Thyroid gland (tissue), 4 donors: ENCODE results near the gene CYP2S1. TPM values are rescaled to one million over a fixed set of nuclear protein-coding genes. Genes with fewer than 3 reads are reported as not detected.

ENCODE experiments used
- DNase-seq, 2 donors: peaks; one replicate each; pipeline ENCODE4 v3.0.0-alpha.2; 2019
- H3K27ac ChIP-seq, 3 donors: fragments of 200-600 bp; sonication (generic); 1 replicate in 2 of 3; 2 replicates in 1 of 3; pipeline ENCODE4 v1.5.1; 2016 to 2019; ENCODE audit warnings: mild to moderate bottlenecking in 1 of 3, moderate library complexity in 1 of 3
- H3K27me3 ChIP-seq: fragments of 200-600 bp; sonication (generic); one replicate; pipeline ENCODE4 v1.5.1; 2019
- H3K36me3 ChIP-seq, 2 donors: fragments of 200-600 bp; sonication (generic); one replicate each; pipeline ENCODE4 v1.5.1; 2016 to 2019
- H3K4me1 ChIP-seq, 2 donors: fragments of 200-600 bp; sonication (generic); one replicate each; pipeline ENCODE4 v1.5.1; 2017 to 2019
- H3K4me3 ChIP-seq, 3 donors: fragments of 200-600 bp; sonication (generic); replicated peaks in 1 of 3; 1 replicate in 2 of 3; 2 replicates in 1 of 3; pipeline ENCODE4 v1.5.1; 2016; ENCODE audit warnings: mild to moderate bottlenecking in 1 of 3
- H3K9me3 ChIP-seq: fragments of 200-600 bp; sonication (generic); one replicate; pipeline ENCODE4 v1.5.1; 2017
- POLR2A ChIP-seq, 2 donors: fragments of 450-650 bp; IDR thresholded peaks; one replicate each; pipeline ENCODE4 v1.6.1; 2017; ENCODE audit warnings: antibody characterized with exemption in 2 of 2, mild to moderate bottlenecking in 2 of 2, moderate library complexity in 1 of 2
- WGBS, 2 donors: methylation state at CpG; one replicate each; pipeline ENCODE4 v1.1.5; 2017; 5-methylcytosine and 5-hydroxymethylcytosine counted together
- intact Hi-C: fragments of 100-400 bp; cut with DNase I; formaldehyde crosslinking; loops from one replicate; pipeline ENCODE4 v1.15.1; 2023
- total RNA-seq, 4 donors: library from RNA; depleted of rRNA; stranded (reverse); fragments of >200 nt; gene quantifications; one replicate each; pipeline ENCODE4 v1.2.3, GENCODE V29; 2016
- TF ChIP-seq, protein P1 (sequence below), 6 experiments: fragments of 200-600 bp in 3 of 6; fragments of 450-650 bp in 3 of 6; sonication (generic) in 3 of 6; IDR thresholded peaks; one replicate each; pipeline ENCODE4 v1.5.1; 2016 to 2019; ENCODE audit warnings: antibody characterized with exemption in 6 of 6, mild to moderate bottlenecking in 2 of 6, inconsistent platforms in 1 of 6, moderate library complexity in 1 of 6

The CYP2S1 gene
- total RNA-seq, 4 donors from 2014 or later = 1.0 to 2.3 (median 1.0) TPM; not detected in 1

DNA sequence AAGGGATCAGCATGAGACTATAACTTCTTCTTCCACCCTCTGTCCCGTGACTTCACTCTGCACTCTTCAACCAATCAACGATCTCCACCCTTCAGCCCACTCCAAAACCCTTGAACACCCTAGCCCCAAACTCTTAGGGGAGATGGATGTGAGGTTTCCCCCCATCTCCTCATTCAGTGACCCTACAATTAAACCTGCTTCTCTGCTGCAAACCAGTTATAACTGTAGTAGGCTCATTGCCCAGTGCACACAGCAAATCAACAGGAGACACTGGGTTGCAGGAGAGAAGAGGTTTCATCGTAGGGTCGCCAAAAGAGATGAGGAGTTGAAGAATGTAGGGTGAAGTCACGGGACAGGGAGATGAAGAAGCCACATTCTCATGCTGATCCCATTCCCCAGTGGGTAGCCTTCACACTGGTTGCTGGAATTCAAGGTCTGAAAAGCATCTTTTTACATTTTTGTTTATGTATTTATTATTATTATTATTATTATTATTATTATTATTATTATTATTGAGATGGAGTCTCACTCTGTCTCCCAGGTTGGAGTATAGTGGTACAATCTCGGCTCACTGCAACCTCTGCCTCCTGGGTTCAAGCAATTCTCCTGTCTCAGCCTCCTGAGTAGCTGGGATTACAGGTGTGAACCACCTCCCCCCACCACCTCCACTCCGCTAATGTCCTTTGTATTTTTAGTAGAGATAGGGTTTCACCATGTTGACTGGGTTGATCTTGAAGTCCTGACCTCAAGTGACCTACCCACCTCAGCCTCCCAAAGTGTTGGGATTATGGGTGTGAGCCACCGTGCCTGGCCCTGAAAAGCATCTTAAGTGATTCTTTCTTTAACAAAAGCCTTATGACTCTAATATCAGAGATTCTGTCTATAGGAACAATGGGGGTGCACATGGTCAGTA lies 5.8 kb upstream of the CYP2S1 start:
- H3K4me1 ChIP-seq = no peaks in the 10 kb centered on the region
- no peak for TF ChIP-seq POLR2A (IDR thresholded peaks at IDR 0.05)
- TF ChIP-seq, protein P1, sequence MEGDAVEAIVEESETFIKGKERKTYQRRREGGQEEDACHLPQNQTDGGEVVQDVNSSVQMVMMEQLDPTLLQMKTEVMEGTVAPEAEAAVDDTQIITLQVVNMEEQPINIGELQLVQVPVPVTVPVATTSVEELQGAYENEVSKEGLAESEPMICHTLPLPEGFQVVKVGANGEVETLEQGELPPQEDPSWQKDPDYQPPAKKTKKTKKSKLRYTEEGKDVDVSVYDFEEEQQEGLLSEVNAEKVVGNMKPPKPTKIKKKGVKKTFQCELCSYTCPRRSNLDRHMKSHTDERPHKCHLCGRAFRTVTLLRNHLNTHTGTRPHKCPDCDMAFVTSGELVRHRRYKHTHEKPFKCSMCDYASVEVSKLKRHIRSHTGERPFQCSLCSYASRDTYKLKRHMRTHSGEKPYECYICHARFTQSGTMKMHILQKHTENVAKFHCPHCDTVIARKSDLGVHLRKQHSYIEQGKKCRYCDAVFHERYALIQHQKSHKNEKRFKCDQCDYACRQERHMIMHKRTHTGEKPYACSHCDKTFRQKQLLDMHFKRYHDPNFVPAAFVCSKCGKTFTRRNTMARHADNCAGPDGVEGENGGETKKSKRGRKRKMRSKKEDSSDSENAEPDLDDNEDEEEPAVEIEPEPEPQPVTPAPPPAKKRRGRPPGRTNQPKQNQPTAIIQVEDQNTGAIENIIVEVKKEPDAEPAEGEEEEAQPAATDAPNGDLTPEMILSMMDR (IDR thresholded peaks at IDR 0.05) = no peak
- H3K9me3 ChIP-seq = no peaks in the 10 kb centered on the region
- no peaks in the 10 kb centered on the region for H3K36me3 ChIP-seq
- no peak overlapping the region for H3K4me3 ChIP-seq
- intact Hi-C loops = no loop called here
- H3K27ac ChIP-seq = no peak overlapping the region
- WGBS, 2 donors = 72 to 73% methylated on average over 8 of the region's 8 CpGs
- no peaks in the 10 kb centered on the region for H3K27me3 ChIP-seq
- no peak for DNase-seq

DNA sequence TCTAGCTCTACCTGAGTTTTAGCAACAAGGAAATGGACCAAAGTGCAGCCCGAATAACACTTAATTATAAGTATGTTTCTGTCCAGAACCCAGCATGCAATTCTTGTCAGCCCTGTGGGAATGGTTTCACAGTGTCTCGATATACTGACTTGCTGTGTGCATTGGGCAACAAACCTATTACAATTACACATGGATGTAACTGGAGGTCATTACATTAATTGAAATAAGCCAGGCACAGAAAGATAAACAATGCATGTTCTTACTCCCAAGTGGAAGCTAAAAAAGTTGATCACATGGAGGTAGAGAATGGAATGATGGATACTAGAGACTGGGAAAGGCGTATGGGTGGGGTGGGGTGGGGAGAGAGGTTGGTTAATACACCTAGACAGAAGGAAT lies 5.1 kb upstream of the CYP2S1 start:
- Histone ChIP-seq H3K27ac (no peak overlapping the region), H3K27me3 (no peaks in the 10 kb centered on the region), H3K9me3 (no peaks in the 10 kb centered on the region), H3K36me3 (no peaks in the 10 kb centered on the region), H3K4me1 (no peaks in the 10 kb centered on the region), H3K4me3 (no peak overlapping the region)
- no peak for DNase-seq
- intact Hi-C loops = no loop called here
- no peak for TF ChIP-seq POLR2A (IDR thresholded peaks at IDR 0.05)
- TF ChIP-seq, protein P1 (IDR thresholded peaks at IDR 0.05) = no peak
- WGBS, 2 donors = 76 to 77% methylated on average over 3 of the region's 3 CpGs

DNA sequence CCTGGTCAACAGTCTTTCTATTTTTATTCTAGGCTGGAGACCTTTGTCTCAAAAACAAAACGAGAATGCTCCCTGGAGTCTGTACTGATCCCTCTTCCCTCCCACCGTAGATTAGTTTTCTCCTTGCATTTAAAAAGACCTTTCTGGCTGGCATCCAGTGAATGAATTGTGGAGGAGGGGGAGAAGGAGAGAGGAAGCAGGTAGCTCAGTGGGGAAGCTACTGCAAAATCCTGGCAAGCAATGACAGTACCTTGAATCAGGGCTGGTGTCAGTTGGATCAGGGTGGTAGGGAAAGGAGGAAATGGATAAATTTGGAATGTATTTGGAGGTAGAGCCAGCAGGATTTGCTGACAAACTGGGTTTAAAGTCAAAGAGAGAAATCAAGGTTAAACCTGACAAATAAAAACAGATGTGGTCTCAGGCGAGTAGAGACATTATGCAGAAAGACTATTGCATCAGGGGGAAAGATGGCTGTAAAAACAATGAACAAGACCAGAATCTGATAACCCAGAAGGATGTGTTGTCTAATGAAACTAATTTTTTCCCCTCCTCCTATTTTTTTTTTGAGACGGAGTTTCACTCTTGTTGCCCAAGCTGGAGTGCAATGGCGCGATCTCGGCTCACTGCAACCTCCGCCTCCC lies 3.5 kb upstream of the CYP2S1 start:
- 51 to 59% methylated on average over 8 of the region's 8 CpGs for WGBS, 2 donors
- no peak for TF ChIP-seq POLR2A (IDR thresholded peaks at IDR 0.05)
- TF ChIP-seq, protein P1 (IDR thresholded peaks at IDR 0.05) = no peak
- Histone ChIP-seq H3K27ac (no peak overlapping the region), H3K4me3 (no peak overlapping the region), H3K4me1 (no peaks in the 10 kb centered on the region), H3K9me3 (no peaks in the 10 kb centered on the region), H3K36me3 (no peaks in the 10 kb centered on the region), H3K27me3 (no peaks in the 10 kb centered on the region)
- no peak for DNase-seq
- intact Hi-C loops = no loop called here

DNA sequence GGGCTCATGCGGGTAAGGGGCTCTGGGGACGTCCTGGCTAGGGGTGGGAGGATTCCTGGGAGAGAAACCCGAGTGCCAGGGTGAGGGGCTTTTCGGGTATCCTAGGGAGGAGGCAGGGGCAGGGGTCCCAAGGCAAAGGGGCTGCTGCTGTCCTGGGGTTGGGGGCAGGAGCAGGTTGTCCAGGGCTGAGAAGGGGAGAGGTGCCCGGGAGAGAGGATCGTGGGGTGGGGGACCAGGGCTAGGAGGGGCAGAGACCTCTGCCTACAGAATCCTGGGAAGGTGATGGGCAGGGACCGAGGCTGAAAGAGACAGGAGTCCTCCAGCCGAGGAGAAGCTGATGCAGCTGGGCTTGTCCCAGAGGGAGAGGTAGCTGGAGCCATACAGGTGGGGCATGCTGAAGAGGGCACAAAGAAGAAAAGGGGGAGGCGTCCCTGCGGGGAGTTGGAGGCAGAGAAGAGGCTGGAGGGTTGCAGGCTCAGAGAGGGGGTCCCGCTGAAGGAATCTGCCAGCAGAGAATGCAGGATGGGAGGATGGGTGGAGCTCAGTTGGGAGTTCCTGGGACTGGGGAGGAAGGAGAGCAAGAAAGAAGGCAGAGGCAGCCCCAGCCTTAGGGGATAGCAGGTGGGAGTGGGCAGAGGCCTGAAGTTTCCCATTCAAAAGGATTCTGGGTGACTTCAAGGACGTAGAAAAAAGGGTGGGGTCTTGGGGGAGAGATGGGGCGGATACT lies 574 bp downstream of the CYP2S1 start:
- Histone ChIP-seq H3K4me1 (no peaks in the 10 kb centered on the region), H3K4me3 (no peak overlapping the region), H3K27me3 (no peaks in the 10 kb centered on the region), H3K27ac (no peak overlapping the region), H3K36me3 (no peaks in the 10 kb centered on the region), H3K9me3 (no peaks in the 10 kb centered on the region)
- TF ChIP-seq, protein P1 (IDR thresholded peaks at IDR 0.05) = no peak
- no peak for TF ChIP-seq POLR2A (IDR thresholded peaks at IDR 0.05)
- 22 to 34% methylated on average over 10 to 13 of the region's 13 CpGs for WGBS, 2 donors
- intact Hi-C loops = no loop called here
- DNase-seq = no peak
